Measurements from ENCODE around the gene ETFDH.
"Not testable (repeated sequence)": the region's sequence is repeated elsewhere in the genome, so short reads cannot be mapped to it uniquely, and the experiment has no call there.

ETFDH gene

DNA sequence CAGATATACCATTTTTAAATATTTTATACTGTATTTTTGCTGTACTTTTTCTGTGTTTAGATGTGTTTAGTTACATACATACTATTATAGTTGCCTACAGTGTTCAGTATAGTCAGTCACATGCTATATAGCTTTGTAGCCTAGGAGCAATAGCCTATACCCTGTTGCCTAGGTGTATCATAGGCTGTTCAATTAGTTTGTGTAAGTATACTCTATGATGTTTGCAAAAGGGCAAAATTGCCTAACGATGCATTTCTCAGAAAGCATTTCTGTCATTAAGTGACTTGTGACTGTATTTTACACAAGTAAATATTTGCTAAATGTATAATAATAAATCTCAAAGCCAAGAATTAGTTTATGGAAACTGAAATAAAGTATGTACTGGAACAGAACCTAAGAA is 9.5 kb downstream of the ETFDH start:
- no peak for DNase-seq

DNA sequence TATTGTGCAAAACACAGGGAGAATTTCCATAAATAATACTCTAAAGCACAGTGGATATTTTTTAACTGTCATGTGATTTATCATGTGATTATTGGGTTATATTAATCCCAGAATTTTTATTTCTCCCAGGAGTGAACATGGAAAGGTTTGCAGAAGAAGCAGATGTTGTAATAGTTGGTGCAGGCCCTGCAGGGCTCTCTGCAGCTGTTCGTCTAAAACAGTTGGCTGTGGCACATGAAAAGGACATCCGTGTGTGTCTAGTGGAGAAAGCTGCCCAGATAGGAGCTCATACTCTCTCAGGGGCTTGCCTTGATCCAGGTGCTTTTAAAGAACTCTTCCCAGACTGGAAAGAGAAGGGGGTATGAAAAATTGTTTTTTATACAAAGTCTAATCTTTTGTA is 10.0 kb downstream of the ETFDH start:
- no peak for DNase-seq

DNA sequence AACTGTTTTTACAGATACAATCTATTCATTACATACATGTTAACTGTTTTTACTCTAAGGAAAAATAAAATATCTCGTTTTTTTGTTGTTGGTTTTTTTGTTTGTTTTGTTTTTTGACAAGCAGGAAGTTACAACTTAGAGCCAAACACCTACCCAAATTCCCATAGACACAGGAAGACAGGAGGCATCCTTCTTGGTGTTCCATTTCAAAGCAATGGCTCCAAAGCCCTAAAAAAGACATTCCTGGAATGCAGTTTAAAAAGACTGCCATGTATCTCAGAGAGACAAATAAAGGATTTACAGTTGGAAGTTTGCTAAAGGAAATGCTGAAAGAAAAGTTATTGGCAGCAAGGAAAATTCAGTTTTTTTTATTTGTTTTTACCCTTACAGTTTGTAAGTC is 16.7 kb downstream of the ETFDH start:
- no peak for DNase-seq

DNA sequence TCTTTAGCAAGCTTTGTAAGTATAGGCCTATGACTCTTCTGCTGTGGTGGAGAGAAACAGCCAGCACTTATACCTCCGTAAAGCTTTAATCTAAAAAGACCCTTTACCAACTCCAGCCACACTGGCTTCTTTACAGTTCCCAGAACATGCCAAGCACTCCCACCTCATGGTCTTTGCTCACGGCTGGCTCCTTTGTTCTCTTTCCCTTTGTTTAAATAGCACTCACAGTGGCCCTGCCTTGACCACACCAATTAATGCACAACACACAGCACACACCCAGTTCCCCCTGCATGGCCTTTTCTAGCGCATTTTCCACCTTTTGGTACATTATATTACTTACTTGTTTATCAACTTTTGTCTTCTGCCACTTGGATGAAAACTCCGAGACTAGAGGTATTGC is 32.2 kb downstream of the ETFDH start:
- DNase-seq = no peak

DNA sequence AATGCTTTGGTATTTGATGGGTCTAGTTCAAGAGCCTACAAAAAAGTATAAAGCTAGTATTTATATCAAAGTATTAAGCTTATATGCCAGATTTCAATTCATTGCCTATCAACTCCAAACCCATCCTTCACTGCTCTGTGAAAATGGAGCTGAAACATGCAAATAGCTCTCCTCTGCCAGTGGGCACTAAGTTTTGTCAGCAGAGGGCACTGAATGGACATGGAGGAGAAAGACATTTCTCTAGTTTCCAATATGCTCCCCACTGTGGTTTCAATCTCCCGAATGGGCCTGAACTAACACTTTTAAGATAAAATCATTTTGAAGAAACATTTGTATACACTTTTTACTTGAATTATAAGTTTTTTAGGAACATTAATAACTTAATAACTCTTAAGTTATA is 38.7 kb downstream of the ETFDH start:
- DNase-seq = no peak

DNA sequence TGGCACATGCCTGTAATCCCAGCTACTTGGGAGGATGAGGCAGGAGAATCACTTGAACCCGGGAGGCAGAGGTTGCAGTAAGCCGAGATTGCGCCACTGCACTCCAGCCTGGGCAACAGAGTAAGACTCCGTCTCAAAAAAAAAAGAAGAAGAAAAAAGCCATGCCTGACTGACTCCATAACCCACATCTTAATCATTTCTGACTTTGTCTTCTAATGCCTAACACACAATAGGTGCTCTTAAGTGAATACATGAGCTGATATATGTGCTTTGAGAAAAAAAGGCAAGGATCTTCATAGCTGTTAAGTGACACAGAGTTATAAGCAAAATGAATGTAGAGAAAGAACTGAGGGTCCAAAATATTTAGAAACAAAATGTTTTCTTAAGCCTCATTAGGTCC is 40.5 kb downstream of the ETFDH start:
- not testable (repeated sequence) for DNase-seq

DNA sequence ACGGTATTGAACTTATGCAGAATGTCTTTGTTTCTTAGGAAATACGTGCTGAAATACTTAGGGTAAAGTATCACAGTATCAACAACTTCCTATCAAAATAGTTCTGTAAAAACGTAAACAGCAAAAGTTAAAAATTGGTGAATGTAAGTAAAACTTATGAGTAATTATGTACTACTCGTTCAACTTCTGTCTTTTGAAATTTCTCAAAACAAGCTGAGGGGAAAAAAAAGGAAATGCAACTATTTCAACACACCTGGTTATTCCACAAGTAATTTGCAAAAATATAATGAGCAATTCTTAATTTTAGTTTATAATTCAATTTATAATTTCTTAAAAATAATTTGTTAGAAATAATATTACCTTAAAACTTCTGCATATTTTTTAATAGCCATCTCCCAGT is 42.8 kb downstream of the ETFDH start:
- no peak for DNase-seq

DNA sequence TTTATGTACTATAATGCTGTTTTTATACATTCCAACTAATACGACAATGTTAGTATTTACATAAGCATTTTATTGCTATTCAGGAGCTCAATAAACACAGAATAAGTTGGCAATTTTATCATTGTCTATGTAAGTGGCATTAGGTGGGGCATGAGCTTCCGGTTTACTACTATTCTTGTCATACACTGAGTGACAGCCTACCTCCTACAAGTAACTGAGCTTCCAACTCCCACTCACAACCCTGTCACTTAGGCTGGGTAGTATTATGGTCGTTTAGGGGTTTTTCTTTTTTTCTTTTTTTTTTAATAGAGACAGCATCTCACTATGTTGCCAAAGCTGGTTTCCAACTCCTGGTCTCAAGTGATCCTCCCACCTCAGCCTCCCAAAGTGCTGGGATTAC is 43.7 kb downstream of the ETFDH start:
- DNase-seq = no peak

DNA sequence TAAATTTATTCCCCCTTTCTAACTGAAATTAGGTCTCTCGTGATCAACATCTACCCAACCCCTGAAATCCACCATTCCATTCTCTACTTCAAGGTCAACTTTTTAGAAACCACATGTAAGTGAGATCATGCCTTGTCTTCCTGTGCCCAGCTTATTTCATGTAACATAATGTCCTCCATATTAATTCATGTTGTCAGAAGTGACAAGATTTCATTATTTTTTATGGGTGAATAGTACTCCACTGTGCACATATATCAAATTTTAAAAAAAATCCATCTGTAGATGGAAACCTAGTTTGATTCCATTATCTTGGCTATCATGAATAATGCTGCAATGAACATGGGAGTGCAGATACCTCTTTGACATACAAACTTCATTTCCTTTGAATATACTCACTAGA is 49.6 kb downstream of the ETFDH start:
- DNase-seq = no peak

DNA sequence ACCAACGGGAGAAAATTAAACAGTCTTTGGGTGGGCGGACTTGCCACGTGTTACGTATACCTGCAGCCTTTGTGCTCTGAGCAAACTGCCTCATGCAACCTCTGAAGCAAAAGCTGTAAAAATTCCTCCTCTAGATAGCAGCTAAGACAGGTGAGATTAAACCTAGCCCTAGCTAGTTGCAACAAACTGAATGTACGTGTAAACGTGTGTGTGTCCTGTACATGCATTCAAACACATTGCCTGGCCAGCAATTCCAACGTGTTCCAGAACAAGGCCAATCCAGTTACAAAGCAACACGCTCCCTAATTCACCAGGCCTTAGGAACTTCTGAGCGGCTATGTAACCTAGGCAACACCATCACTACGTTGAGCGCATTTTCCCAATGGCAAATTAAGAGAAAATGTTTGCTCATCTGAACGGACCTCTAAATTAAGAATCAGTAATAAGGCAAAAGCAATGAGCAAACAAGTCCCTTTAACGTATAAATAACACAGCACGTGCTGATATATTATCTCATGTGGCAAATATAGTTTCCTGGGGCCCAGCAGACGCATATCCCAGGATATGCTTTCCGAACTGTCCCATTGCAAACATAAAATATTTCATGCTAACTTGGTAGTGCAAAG is 50.3 kb downstream of the ETFDH start:
- DNase-seq = no peak

DNA sequence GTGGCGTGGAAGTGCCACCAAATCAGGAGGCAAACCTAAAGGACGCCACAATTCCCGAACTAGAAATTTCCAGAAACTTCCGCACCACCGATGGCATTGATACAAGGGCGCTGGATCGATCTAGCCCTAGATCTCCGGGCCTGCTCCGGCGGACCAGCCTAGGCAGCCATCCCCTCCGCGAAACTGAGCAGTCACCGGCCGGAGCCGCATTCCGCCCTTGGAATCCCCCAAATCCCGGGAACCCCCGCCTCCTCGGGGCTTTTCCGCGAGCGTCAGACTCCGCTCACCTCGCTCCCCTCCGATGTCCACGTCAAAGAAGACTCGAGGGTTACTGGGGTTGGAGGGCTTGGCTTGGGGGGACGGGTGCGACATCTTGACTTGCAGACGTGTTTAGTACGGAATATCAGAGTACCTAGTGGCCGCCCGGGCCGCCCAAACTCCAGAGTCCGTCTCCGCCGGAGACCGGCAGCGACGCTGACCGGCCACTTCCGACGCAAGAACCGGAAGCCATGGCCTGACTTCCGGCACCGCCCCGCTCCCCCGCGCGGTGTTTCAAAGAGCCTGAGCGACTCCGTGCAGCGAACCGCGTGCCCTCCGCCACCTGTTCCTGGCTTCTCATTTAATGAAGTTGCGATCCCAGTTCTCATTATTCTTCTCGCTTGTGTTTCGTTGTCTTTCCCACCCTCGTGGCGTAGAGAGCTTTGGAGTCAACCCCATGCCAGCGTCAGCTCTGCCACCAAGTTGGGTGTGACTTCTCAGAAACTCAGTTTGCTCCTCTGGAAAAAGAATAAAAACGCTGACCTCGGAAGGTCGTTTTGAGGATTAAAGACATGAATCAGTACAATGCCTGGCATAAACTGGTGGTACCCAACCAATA is 51.1 kb downstream of the ETFDH start, which contains the start of gene PPID:
Gene PPID, minus strand, starts transcription at position 480 of the 877 bp plus-strand sequence. Its CDS starts 108 bp downstream, at position 372.
- DNase-seq = peak; percentile 35

DNA sequence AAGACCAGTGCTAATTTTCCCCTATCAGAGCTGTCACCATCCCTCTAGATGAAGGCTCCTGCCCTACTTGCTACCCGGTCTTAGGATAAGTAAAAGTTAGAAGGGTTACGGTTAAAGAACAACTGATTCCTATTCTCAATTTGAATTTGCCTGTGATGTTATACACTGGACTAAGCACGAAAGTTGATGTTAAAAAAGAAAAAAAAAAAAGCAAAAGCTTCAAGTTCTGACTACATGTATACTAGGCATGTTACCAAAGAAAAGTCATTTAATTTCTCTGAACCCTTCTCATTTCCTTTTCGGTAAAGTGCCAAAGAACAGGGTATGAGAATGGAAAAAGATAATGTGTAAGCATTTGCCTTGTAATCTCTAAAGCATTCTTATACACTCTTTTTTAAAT is 52.5 kb downstream of the ETFDH start:
- DNase-seq = no peak

DNA sequence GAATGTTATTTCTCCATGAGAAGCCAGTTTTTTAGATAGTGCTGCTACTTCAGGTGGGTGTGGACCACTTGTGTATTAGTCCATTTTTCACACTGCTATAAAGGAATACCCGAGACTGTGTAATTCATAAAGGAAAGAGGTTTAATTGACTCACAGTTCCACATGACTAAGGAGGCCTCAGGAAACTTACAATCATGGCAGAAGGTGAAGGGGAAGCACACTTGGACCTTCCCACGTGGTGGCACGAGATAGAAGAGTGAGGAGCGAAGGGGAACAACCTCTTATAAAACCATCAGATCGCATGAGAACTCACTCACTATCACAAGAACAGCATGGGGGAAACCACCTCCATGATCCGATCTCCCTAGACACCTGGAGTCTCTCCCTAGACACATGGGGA is 54.5 kb downstream of the ETFDH start:
- DNase-seq = no peak

DNA sequence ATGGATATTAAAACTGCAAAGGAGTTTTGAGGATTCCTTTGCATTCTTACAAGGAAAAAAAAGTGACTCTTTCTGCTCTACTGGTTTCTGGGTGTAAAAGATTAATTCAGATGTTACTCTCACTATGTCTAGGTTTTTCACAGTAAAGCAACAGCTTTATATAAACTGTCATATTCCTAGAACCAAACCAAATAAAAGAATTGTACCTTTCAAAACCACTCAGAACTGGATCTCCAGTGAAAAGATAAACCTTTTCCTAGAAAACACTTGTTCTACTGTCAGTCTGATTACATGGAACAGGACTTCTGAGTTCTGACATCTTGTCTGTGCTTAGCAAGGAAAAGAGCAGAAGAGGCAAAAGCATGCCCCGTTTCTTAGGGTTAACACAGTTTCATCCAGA is 56.1 kb downstream of the ETFDH start:
- DNase-seq = no peak

DNA sequence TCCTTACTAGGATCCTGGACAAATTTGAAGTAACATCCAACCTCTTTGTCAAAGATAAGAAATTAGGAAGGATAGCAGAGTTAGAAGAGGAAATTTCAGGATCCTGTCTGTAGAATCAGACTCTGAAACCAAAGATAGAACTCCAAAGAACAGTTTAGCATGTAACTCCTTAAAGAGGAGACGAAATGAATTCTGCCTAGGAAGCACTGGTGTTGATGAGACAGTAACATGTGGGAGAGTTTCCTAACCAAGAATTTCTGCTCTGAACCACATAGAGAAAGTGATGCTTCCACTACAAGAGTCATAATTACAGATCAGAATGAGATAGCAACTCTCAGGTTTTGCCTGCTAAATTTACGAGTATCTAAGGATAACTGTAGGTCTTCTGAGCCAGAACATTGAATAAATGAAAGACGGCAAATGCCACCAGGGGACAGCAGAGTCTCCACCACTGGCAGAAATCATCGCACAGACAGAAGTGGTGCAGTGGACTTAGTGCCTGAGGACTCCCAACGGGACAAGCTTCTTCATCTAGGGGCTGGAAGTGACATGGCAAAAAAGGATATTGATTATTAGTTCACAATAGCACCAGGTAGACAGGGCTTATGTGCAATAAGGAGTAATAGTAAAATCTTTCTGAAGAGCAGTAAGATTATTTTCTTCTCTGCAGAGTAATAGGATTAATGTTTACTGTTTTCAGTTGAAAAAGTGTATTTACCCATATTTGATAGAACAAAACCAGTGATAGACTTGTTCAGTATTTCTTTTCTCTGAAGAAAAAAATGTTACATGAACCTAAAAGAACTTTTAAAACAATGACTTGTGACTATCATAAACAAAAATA is 57.8 kb downstream of the ETFDH start:
- DNase-seq = peak; percentile 6

DNA sequence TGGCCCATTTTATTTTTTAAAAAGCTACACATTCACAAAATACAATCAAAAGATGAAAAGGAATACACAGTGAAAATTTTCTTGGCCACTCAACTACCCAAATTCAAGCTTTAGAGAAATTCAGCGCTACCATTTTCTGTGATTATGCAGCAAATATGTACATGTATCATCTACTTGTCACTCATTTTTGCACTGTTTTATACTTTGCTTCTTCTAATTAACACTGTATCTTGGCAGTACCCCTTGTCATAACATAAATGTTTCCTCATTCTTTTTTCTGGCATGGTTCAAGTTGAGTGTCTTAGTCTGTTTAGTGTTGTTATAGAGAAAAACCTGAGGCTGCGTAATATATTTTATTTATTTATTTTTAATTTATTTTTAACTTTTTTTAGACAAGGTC is 66.8 kb downstream of the ETFDH start:
- no peak for DNase-seq

DNA sequence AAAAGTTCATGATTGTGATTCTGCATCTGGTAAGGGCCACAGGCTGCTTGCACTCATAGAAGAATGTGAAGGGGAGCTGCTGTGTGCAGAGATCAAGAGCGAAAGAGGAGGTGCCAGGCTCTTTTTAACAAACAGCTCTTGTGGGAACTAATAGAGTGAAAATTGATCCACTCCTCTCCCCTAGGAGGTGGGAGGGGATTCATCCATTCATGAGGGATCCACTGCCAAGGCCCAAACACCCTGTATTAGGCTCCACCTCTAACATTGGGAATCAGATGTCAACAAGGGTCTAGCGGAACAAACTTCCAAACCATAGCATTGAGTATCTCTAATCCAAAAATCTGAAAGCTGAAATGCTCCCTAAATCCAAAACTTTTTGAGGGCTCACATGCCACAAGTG is 67.5 kb downstream of the ETFDH start:
- DNase-seq = no peak

DNA sequence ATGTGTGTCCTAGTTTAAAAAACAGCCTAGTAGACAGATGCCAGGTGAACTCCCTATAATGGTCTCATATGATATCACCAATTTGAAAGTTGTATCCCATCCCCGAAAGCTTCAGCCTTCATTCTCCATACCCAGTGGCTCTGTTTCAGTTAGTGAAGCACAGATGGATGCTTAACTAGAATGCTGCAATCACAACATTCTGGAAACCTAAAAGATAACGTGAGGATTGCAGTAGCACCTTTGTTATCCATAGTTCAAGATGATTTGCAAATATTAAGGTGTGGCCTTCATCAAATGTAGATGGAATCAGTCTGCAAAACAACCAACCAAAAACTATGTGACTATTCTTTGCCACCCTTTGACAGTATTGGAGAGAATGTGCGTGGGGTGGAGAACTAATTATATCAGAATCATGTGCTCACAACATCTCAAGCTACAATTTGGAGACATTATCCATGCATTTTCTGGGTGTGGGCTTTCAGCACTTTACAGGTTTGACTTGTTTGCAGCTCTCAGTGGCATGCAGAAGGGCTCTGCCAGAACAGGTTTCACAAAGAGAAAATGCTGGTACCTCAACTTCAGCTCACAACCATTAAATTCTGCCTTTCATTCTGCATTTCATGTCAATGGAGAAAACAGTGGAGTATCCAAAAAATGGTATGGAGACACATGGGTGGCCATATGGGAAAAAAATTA is 69.4 kb downstream of the ETFDH start:
- no peak for DNase-seq

DNA sequence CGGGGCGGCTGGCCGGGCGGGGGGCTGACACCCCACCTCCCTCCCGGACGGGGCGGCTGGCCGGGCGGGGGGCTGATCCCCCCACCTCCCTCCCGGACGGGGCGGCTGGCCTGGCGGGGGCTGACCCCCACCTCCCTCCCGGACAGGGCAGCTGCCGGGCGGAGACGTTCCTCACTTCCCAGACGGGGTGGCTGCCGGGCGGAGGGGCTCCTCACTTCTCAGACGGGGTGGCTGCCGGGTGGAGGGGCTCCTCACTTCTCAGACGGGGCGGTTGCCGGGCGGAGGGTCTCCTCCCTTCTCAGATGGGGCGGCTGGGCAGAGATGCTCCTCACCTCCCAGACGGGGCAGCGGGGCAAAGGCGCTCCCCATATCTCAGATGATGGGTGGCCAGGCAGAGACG is 74.4 kb downstream of the ETFDH start:
- DNase-seq = not testable (repeated sequence)

DNA sequence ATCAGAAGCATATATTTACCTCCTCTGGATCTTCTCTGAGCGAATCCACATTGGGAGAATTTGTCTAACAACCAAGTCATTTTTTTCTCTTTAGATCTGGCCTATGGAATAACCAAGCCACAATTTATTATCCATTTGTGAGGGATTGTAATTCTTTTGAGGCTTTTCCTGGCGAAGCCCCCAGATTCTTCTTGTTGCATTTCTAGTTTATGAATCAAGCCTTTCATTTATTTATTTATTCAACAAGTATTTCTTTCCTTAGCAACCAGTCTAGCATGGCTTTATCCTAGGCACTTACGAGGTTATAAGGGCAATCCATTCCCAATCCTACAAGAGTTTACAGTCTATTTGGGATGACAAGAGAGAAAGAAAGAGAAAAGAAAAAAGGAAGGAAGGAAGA is 78.3 kb downstream of the ETFDH start:
- DNase-seq = no peak

DNA sequence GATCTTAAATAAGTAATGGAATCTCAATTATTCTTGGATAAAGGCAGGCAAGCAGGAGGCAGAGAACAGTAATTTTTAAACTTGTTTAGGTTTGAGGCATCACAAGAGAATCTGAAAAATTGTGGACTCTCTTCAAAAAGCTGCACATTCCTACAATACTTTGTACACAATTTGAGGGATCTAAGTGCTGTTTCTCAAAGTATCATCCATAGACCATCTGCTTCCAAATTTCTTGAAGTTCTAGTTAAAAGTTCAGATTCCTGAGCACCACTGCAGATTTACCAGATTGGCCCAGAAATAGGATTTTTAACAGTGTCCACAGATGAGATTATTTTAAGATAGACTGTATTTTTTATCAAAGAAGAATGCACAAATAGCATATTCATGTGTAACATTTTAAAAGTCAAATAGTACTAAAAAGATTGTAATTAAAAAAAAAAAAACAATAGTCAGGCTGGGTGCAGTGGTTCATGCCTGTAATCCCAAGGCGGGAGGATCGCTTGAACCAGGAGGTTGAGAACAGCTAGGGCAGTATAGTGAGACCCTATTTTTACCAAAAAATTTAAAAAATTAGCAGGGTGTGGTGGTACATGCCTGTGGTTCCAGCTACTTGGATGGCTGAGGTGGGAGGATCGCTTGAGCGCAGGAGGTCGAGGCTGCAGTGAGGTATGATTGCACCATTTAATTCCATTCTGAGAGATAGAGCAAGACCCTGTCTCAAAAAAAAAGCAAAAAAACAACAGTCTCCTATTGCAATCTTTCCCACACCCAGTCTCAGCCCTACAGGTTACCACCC is 82.5 kb downstream of the ETFDH start:
- DNase-seq = no peak

DNA sequence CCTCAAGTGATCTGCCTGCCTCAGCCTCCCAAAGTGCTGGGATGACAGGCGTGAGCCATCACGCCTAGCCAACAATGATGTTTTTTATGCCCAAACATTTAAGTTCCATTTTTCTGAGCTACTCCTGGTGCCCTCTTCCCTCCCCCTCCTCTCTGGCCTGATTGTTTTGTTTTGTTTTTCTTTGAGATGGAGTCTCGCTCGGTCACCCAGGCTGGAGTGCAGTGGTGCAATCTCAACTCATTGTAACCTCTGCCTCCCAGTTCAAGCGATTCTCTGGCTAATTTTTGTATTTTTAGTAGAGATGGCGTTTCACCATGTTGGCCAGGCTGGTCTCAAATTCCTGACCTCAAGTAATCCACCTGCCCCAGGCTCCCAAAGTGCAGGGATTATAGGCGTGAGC is 83.7 kb downstream of the ETFDH start:
- not testable (repeated sequence) for DNase-seq

Data from NCI-H2029 treated with DMSO at 0.1 percent for 48 hours (cell line).